Measurements from ENCODE around the gene PGPEP1. TPM values are rescaled to one million over a fixed set of nuclear protein-coding genes. Genes with fewer than 3 reads are reported as not detected.

Gene PGPEP1
- total RNA-seq, 1 experiment from 2014 or later: 25.6 TPM

- POLR2A ChIA-PET: no interaction called here
- Histone ChIP-seq H3K9me3 (no peaks in the 10 kb centered on the region), H3K27me3 (replicated peaks; ENCODE audit: control insufficient read depth, insufficient read depth, low read length) (no peaks in the 10 kb centered on the region), H3K36me3 (ENCODE audit: control insufficient read depth, insufficient read depth, low read length) (no peaks in the 10 kb centered on the region), H3K4me1 (no peaks in the 10 kb centered on the region), H3K4me3 (ENCODE audit: low read depth, low read length) (no peak overlapping the region)
- H3K27me3 Mint-ChIP-seq (ENCODE audit: insufficient read depth, unreplicated experiment): no peaks in the 10 kb centered on the region
- H3K36me3 Mint-ChIP-seq (ENCODE audit: insufficient read depth, unreplicated experiment): peaks cover 25% of the 10 kb centered on the region
- CTCF ChIA-PET: no interaction called here
- no peak overlapping the region for H3K4me3 Mint-ChIP-seq (ENCODE audit: unreplicated experiment)
- no peaks in the 10 kb centered on the region for H3K4me1 Mint-ChIP-seq (ENCODE audit: low read depth, unreplicated experiment)
- no TSS peak for BruUV-seq (replicated peaks)
- no peak for DNase-seq
- H3K27ac Mint-ChIP-seq (ENCODE audit: unreplicated experiment): no peak overlapping the region
- no peaks in the 10 kb centered on the region for H3K9me3 Mint-ChIP-seq (ENCODE audit: unreplicated experiment)
- no peak for TF ChIP-seq CTCF (IDR thresholded peaks at IDR 0.05; ENCODE audit: insufficient read depth in 1 of 2, low read depth in 1 of 2, low read length in 1 of 2, severe bottlenecking in 1 of 2, unreplicated experiment in 1 of 2)
- intact Hi-C loops (cut with micrococcal nuclease; ENCODE audit: unreplicated experiment): no loop called here
Measured at GRCh38 chr19:18393836-18394235, 53.4 kb downstream of the PGPEP1 start.

DNA sequence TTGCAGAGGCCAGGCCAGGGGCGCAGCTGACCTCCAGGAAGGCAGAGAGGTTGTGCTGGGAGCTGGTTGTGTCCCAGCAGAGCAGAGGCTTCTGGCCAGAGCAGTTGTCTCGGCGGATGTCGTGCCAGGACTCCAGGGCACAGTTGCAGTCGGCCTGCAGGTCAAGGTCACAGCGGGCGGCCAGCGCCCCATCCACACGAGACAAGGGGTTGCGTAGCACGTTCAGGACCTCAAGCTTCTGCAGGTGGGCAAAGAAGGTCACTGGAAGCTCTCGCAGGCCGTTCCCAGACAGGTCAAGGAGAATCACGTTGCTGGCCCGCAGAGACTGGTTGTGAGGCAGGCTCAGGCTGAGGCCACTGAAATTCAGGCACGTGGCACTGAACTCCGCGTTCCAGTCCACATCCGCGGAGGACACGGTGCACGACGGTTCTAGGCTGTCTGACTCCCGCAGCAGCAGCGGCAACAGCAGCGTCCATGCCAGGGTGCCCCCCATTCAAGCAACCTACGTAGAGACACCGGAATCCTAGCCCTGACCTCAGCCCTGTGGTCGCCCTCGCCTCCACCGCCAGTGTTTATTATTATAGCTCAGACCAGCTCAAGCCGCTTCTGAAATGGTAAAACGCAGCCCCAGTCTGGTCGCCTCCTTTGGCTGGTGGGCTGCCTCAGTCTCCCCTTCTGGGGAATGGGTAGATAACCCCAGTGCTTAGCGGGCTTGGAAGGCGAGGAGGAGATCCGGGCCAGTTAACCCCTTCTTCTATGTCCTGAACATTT lies 56.3 kb downstream of the PGPEP1 start:
- Mint-ChIP-seq H3K4me1 (ENCODE audit: low read depth, unreplicated experiment) (peaks cover 2% of the 10 kb centered on the region), H3K4me3 (ENCODE audit: unreplicated experiment) (no peak overlapping the region), H3K27ac (ENCODE audit: unreplicated experiment) (no peak overlapping the region), H3K36me3 (ENCODE audit: insufficient read depth, unreplicated experiment) (no peaks in the 10 kb centered on the region), H3K27me3 (ENCODE audit: insufficient read depth, unreplicated experiment) (no peaks in the 10 kb centered on the region), H3K9me3 (ENCODE audit: unreplicated experiment) (no peaks in the 10 kb centered on the region)
- H3K27me3 ChIP-seq (replicated peaks; ENCODE audit: control insufficient read depth, insufficient read depth, low read length): no peaks in the 10 kb centered on the region
- ChIA-PET POLR2A (no interaction called here), CTCF (no interaction called here)
- H3K9me3 ChIP-seq: no peaks in the 10 kb centered on the region
- no peaks in the 10 kb centered on the region for H3K36me3 ChIP-seq (ENCODE audit: control insufficient read depth, insufficient read depth, low read length)
- no peak for DNase-seq
- TF ChIP-seq CTCF (IDR thresholded peaks at IDR 0.05; ENCODE audit: insufficient read depth in 1 of 2, low read depth in 1 of 2, low read length in 1 of 2, severe bottlenecking in 1 of 2, unreplicated experiment in 1 of 2): no peak
- BruUV-seq (replicated peaks): no TSS peak
- no peaks in the 10 kb centered on the region for H3K4me1 ChIP-seq
- intact Hi-C loops (cut with micrococcal nuclease; ENCODE audit: unreplicated experiment): no loop called here
- H3K4me3 ChIP-seq (ENCODE audit: low read depth, low read length): no peak overlapping the region

- Mint-ChIP-seq H3K27ac (ENCODE audit: unreplicated experiment) (no peak within 1 kb of the TSS), H3K9me3 (ENCODE audit: unreplicated experiment) (no peaks in the 10 kb centered on the region), H3K4me3 (ENCODE audit: unreplicated experiment) (no peak within 1 kb of the TSS), H3K27me3 (ENCODE audit: insufficient read depth, unreplicated experiment) (no peaks in the 10 kb centered on the region), H3K36me3 (ENCODE audit: insufficient read depth, unreplicated experiment) (no peaks in the 10 kb centered on the region), H3K4me1 (ENCODE audit: low read depth, unreplicated experiment) (peaks cover 11% of the 10 kb centered on the region)
- no TSS peak for BruUV-seq (replicated peaks)
- no peaks in the 10 kb centered on the region for H3K27me3 ChIP-seq (replicated peaks; ENCODE audit: control insufficient read depth, insufficient read depth, low read length)
- no peak for DNase-seq
- H3K4me1 ChIP-seq: peaks cover 4% of the 10 kb centered on the region; the same call in 1 of the 2 replicates
- H3K9me3 ChIP-seq: no peaks in the 10 kb centered on the region
- TF ChIP-seq CTCF (IDR thresholded peaks at IDR 0.05; ENCODE audit: insufficient read depth in 1 of 2, low read depth in 1 of 2, low read length in 1 of 2, severe bottlenecking in 1 of 2, unreplicated experiment in 1 of 2): no peak
- H3K36me3 ChIP-seq (ENCODE audit: control insufficient read depth, insufficient read depth, low read length): no peaks in the 10 kb centered on the region
- intact Hi-C loops (cut with micrococcal nuclease; ENCODE audit: unreplicated experiment): no loop called here
- CTCF ChIA-PET: interaction anchor here (1.3 kb wide), 1 partner anchor 11 kb away, joined by 10 read pairs; the partner anchor contains the start of gene GDF15
- H3K4me3 ChIP-seq (ENCODE audit: low read depth, low read length): no peak within 1 kb of the TSS
- POLR2A ChIA-PET: no interaction called here
Measured at GRCh38 chr19:18397242-18398202, 57.1 kb downstream of the PGPEP1 start, which contains the start of gene LRRC25. TSS of gene LRRC25 (minus strand) at chr19:18397622. CDS start at chr19:18396963, 659 bp downstream.

Measured in Caco-2 (cell line).